Karpas-422 (cell line): ENCODE results near the gene CFAP119. TPM values are rescaled to one million over a fixed set of nuclear protein-coding genes. Genes with fewer than 3 reads are reported as not detected.

Experiments used
- DNase-seq: peaks from one replicate; pipeline ENCODE4 v3.0.0-alpha.2; 2015
- H2AFZ ChIP-seq: fragments of 200-600 bp; sonication (generic); 2 replicates; pipeline ENCODE4 v1.6.1; 2014; ENCODE audit warnings: antibody characterized with exemption, low read length, mixed read lengths
- H3K27ac ChIP-seq: fragments of 200-600 bp; sonication (generic); 2 replicates; pipeline ENCODE4 v1.5.1; 2014; ENCODE audit warnings: mild to moderate bottlenecking, low read length, moderate library complexity
- H3K27me3 ChIP-seq: fragments of 200-600 bp; sonication (generic); 2 replicates; pipeline ENCODE4 v1.6.1; 2014; ENCODE audit warnings: low read length, mixed read lengths
- H3K36me3 ChIP-seq: fragments of 200-600 bp; sonication (generic); 2 replicates; pipeline ENCODE4 v1.6.1; 2014; ENCODE audit warnings: low read length, mixed read lengths; ENCODE audit not compliant: insufficient read depth
- H3K4me1 ChIP-seq: fragments of 200-600 bp; sonication (generic); 2 replicates; pipeline ENCODE4 v1.6.1; 2014; ENCODE audit warnings: mild to moderate bottlenecking, low read length, mixed read lengths
- H3K4me2 ChIP-seq: fragments of 200-600 bp; sonication (generic); 2 replicates; pipeline ENCODE4 v1.6.1; 2014; ENCODE audit warnings: low read length, low read depth, mild to moderate bottlenecking; ENCODE audit not compliant: poor library complexity, severe bottlenecking
- H3K4me3 ChIP-seq: fragments of 200-600 bp; sonication (generic); 2 replicates; pipeline ENCODE4 v1.5.1; 2014; ENCODE audit warnings: mild to moderate bottlenecking, antibody characterized with exemption, low read length, mixed read lengths
- H3K79me2 ChIP-seq: fragments of 200-600 bp; sonication (generic); 2 replicates; pipeline ENCODE4 v1.6.1; 2014; ENCODE audit warnings: mild to moderate bottlenecking, low read length, mixed read lengths
- H3K9ac ChIP-seq: fragments of 200-600 bp; sonication (generic); 2 replicates; pipeline ENCODE4 v1.6.0; 2014; ENCODE audit warnings: low read length
- H3K9me2 ChIP-seq: fragments of 200-600 bp; sonication (generic), shearing (Covaris generic); replicated peaks from 2 replicates; pipeline ENCODE4 v1.6.0; 2014; ENCODE audit warnings: mild to moderate bottlenecking, low read length, moderate library complexity; ENCODE audit not compliant: insufficient read depth
- H3K9me3 ChIP-seq: fragments of 300-700, 200-600 bp; sonication (generic); 2 replicates; pipeline ENCODE4 v1.6.1; 2014; ENCODE audit warnings: low read length, mixed read lengths
- H4K20me1 ChIP-seq: fragments of 200-600 bp; sonication (generic); 2 replicates; pipeline ENCODE4 v1.6.1; 2014; ENCODE audit warnings: mild to moderate bottlenecking, antibody characterized with exemption, low read length, low read depth; ENCODE audit not compliant: insufficient read depth
- total RNA-seq: library from RNA; depleted of rRNA; stranded (reverse); fragments of >200 nt; shearing (Covaris generic); gene quantifications from 2 replicates; pipeline ENCODE4 v1.2.3, GENCODE V29; 2014; ENCODE audit warnings: low replicate concordance

CFAP119 gene
- total RNA-seq, 1 experiment from 2014 or later, result 8.9 TPM

DNA sequence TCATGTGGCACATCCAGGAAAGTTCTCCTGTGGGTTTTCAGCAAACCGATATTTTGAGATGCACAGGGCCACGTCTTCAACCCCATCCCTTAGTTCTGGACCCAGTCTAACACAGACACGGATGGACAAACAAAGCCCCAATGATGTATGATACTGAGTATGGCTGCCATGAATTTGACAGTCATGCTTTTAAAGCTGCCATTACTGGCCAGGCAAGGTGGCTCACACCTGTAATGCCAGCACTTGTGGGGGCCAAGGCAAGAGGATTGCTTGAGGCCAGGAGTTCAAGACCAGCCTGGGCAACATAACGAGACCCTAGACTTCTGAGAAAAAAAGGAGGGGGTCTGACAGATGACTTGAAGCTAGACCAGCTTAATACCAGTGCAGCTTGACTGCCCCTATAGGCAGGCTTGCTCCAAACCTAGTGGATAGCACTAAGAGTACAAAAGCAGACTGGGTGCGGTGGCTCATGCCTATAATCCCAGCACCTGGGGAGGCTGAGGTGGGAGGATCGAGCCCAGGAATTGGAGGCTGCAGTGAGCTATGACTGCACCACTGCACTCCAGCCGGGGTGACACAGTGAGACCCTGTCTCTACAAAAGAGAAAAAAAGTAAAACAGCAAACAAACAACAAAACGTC, 35.9 kb upstream of the CFAP119 start:
- H2AFZ ChIP-seq, result no peak overlapping the region

DNA sequence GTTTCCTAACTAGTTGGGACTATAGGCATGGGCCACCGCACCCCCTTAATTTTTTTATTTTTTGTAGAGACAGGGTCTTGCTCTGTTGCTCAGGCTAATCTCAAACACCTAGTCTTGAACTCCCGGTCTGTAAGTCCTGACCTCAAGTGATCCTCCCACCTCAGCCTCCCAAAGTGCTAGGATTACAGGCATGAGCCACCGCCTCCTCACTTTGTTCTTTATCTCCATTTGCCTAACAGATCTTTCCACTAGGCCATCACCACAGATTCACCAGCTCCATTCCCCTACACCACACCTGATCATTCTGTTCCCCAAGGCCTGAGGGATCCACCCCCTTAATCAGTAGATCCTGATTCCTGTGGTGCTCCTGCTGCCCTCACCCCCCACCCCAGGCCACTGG, 32.8 kb upstream of the CFAP119 start:
- H3K36me3 ChIP-seq, result no peaks in the 10 kb centered on the region
- no peaks in the 10 kb centered on the region for H3K79me2 ChIP-seq

More for the DNA sequence above, 35.9 kb upstream of the CFAP119 start:
- Histone ChIP-seq H3K4me1 (no peaks in the 10 kb centered on the region), H3K9me3 (no peaks in the 10 kb centered on the region), H3K36me3 (no peaks in the 10 kb centered on the region), H3K79me2 (no peaks in the 10 kb centered on the region), H3K4me2 (no peak overlapping the region), H3K4me3 (no peak overlapping the region), H3K27ac (no peak overlapping the region), H4K20me1 (no peaks in the 10 kb centered on the region), H3K27me3 (no peaks in the 10 kb centered on the region), H3K9ac (no peak overlapping the region), H3K9me2 (no peaks in the 10 kb centered on the region)
- peak; percentile 63 for DNase-seq

DNA sequence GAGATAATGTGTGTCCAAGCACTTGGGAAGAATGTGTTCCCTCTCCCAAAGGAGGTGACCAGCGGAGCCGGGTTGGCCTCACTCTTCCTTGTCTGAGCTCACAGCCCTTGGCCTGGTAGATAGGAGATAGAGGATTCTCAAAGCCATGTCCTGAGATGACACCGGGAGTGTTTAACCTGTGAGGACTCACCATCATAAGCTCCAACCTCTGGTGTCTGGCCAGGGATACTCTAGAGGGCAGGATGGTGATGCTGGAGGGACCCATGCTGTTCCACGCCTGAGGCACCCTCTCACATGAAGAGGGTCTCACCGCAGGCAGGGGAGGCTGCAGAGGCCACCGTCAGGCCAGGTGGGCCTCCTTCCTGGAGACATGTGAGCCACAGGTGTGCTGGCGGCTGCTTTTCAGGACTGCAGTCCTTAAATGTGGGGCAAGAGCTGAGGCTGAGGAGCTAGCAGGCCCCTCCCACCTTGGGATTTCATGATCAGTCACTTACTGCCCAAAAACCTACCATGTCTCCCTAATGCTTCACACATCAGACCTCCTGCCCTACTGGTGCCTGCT, 31.7 kb upstream of the CFAP119 start:
- Histone ChIP-seq H3K27ac (no peak overlapping the region), H3K4me3 (no peak overlapping the region), H3K4me1 (no peaks in the 10 kb centered on the region), H3K36me3 (no peaks in the 10 kb centered on the region), H3K9ac (no peak overlapping the region), H3K4me2 (no peak overlapping the region), H3K9me3 (no peaks in the 10 kb centered on the region), H4K20me1 (no peaks in the 10 kb centered on the region), H3K27me3 (no peaks in the 10 kb centered on the region), H2AFZ (no peak overlapping the region), H3K9me2 (no peaks in the 10 kb centered on the region), H3K79me2 (no peaks in the 10 kb centered on the region)
- no peak for DNase-seq

More for the DNA sequence above, 32.8 kb upstream of the CFAP119 start:
- Histone ChIP-seq H3K4me3 (no peak overlapping the region), H3K4me1 (no peaks in the 10 kb centered on the region), H3K9me3 (no peaks in the 10 kb centered on the region), H3K27ac (no peak overlapping the region), H3K9ac (no peak overlapping the region), H3K9me2 (no peaks in the 10 kb centered on the region), H4K20me1 (no peaks in the 10 kb centered on the region), H3K4me2 (no peak overlapping the region), H3K27me3 (no peaks in the 10 kb centered on the region), H2AFZ (no peak overlapping the region)
- DNase-seq, result no peak

DNA sequence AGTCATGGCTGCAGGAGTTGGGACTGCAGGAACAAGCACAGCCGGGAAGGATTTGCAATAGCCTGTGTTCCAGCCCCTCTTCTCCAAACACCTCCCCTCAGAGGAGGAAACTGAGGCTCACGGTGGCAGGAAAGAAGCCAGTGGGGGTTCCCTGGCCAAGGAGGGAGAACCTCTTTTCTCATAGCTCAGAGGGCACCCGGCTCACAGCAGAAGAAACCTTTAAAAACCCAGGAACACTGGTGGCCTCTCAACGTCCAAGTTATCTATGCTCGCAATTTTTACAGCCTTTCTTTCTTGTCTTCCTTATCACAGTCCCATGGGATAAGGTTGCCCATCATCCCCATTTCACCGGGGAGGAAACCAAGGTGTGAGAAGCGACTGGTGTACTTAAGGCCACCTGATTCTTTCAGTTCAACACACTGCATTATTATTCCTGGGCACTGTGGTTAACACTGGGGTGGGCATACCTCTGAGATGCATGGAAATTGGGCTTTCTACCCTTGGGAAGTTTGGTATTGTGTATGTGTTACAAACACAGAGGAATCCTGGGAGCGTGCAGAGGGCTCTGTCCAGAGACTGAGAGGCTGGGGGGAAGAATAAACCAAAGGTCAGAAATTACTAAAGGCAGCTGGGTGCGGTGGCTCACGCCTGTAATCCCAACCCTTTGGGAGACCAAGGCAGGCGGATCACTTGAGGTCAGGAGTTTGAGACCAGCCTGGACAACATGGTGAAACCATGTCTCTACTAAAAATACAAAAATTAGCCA, 25.9 kb upstream of the CFAP119 start:
- Histone ChIP-seq H3K9me3 (no peaks in the 10 kb centered on the region), H3K4me2 (peak overlapping the region; percentile 74), H3K79me2 (peaks cover 9% of the 10 kb centered on the region), H3K4me3 (peak overlapping the region; percentile 74), H2AFZ (peak overlapping the region; percentile 75; the same call in 1 of the 2 replicates), H3K9ac (peak overlapping the region; percentile 74), H3K27ac (no peak overlapping the region), H3K4me1 (peaks cover 11% of the 10 kb centered on the region), H4K20me1 (no peaks in the 10 kb centered on the region), H3K27me3 (no peaks in the 10 kb centered on the region), H3K36me3 (no peaks in the 10 kb centered on the region), H3K9me2 (no peaks in the 10 kb centered on the region)
- DNase-seq, result no peak

DNA sequence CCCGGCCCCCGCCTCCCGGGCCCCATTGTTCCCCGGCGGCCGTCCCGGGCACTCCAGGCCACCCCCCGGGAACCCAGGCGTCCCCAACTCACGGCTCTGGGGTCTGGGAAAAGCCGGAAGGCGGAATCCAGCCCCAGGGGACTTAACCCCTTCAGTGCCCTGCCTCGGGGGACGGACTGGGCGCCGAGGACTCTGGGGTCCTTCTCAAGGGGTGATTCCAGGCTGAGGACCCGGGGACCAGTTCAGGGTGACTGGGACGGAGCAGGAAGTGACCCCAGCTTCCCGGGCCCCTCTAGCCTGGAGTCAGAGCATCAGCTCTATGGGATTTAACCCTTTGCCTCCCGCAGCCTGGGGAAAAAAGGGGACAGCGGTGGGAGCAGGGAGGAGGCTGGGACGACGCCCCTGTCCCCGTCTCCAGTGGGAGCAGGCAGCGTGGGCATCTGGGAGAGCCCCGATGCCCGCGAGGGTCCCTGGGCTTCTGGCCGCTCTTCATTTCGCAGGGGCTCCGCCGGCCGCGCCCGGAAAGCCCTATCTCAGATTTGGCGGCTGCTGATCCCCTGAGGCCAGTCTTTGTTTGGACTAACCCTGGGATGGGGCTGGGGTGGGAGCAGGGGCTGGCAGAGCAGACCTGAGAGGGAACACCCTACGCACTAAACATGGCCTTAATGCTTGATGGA, 25.2 kb upstream of the CFAP119 start, which contains the start of gene ZNF629:
ZNF629 (minus strand) TSS at position 270 of the 677 bp plus-strand sequence. CDS start 2,723 bp downstream, outside the sequence.
- Histone ChIP-seq H3K9ac (peak within 1 kb of the TSS; percentile 74), H3K79me2 (peaks cover 9% of the 10 kb centered on the region), H2AFZ (peak within 1 kb of the TSS; percentile 75; the same call in 1 of the 2 replicates), H4K20me1 (no peaks in the 10 kb centered on the region), H3K9me2 (no peaks in the 10 kb centered on the region), H3K4me2 (peak within 1 kb of the TSS; percentile 74), H3K4me1 (peaks cover 11% of the 10 kb centered on the region), H3K36me3 (no peaks in the 10 kb centered on the region), H3K9me3 (no peaks in the 10 kb centered on the region), H3K27me3 (no peaks in the 10 kb centered on the region), H3K27ac (no peak within 1 kb of the TSS), H3K4me3 (peak within 1 kb of the TSS; percentile 74)
- DNase-seq, result peak; percentile 74

DNA sequence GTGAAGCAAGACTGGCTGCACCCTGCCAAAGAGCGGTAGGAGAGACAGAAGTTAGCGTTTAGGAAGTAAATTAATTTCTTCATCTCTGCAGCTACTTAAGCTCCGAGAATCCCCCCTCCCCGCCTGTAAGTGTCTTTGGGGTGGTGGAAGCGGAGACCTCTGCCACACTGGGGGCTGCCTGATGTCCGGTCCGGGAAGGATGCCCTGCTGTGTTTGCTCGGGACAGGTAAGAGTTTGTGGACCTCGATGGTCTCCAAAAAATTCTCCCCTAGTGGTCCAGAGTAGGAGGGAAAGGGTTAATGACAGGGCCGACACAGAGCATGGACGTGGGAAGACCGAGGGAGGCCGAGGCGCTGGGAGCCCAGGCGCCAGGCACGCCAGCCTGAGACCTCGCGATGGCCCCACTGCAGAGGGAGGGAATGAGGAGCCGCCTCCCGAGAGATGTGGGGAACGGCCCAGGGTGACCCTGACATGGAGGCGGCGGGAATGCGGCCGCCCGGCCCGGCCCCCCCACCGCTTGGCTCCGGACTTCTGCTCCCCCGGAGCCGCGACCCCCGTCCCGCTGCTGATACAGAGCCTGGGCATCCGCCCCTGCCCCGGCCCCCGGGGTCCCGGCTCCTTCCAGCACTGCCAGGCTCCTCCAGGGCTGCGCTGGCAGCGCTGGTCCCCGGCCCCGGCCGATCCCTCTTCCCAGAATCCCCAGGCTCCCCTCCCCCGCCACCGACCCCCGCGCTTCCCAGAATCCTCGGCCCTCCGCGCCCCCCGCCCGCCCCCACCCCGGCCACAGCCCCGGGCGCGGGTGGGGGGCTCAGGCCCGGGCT, 24.5 kb upstream of the CFAP119 start:
- no peaks in the 10 kb centered on the region for H4K20me1 ChIP-seq
- H3K9ac ChIP-seq, result peak overlapping the region; percentile 74
- DNase-seq, result no peak
- no peak overlapping the region for H2AFZ ChIP-seq
- no peaks in the 10 kb centered on the region for H3K9me2 ChIP-seq
- no peaks in the 10 kb centered on the region for H3K36me3 ChIP-seq
- no peaks in the 10 kb centered on the region for H3K9me3 ChIP-seq
- peak overlapping the region; percentile 74 for H3K4me3 ChIP-seq
- H3K27me3 ChIP-seq, result no peaks in the 10 kb centered on the region
- peaks cover 9% of the 10 kb centered on the region for H3K79me2 ChIP-seq
- no peak overlapping the region for H3K27ac ChIP-seq
- H3K4me2 ChIP-seq, result peak overlapping the region; percentile 74
- peaks cover 11% of the 10 kb centered on the region for H3K4me1 ChIP-seq

DNA sequence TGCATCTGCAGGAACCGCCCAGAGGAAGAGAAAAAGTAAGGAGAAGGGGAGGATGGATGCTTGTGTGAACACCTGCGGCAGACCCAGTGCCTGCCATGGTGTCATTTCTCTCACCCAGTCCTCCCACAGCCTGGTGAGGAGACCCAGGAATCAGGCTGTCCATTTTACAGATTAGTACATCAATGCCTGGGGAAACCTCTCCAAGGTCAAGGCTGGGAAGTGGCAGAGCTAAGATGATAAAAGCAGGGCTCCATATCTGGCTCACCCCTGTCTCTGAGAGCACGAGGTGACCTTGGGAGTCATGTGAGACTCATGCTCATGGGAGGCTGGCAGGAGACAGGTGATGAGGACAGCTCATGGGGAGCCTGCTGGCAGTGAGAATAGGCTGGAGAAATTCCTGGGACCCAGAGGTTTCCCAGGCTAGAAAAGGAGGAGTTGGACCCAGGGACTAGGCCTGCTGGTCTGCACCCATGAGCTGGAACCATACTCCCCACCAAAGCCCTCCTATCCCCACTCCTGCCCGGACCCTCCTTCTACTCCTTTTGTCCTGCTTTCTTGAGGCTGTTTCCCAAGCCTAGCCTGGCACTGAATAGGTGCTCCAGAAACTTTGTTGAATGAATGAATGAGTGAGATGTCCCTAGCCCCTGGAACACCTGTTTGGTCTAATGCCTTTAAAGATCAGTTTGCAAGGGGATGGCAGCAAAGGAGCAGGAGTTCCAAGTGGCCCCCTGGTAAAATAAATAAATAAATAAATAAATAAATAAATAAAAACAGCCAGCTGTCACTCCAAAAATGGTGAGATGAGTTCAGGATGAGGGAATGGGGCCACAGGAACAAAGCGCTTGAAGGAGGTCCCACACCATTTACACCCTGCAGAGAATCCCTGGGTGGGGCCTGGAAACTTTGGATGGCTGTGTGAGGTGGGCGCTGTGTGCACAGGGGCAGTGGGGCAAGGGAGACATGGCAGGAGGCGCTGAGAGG, 23.6 kb upstream of the CFAP119 start:
- H3K4me1 ChIP-seq, result peaks cover 11% of the 10 kb centered on the region
- no peaks in the 10 kb centered on the region for H3K36me3 ChIP-seq
- no peak for DNase-seq
- peak overlapping the region; percentile 74 for H3K4me3 ChIP-seq
- H3K27ac ChIP-seq, result no peak overlapping the region
- no peak overlapping the region for H2AFZ ChIP-seq
- peaks cover 9% of the 10 kb centered on the region for H3K79me2 ChIP-seq
- H3K9me2 ChIP-seq, result no peaks in the 10 kb centered on the region
- no peaks in the 10 kb centered on the region for H3K27me3 ChIP-seq
- no peaks in the 10 kb centered on the region for H4K20me1 ChIP-seq
- H3K4me2 ChIP-seq, result peak overlapping the region; percentile 74
- no peaks in the 10 kb centered on the region for H3K9me3 ChIP-seq
- peak overlapping the region; percentile 74 for H3K9ac ChIP-seq
